DOHH2 (cell line): Measurements from ENCODE around the gene PRMT7.

Experiments used
- H3F3A ChIP-seq: fragments of 200-600 bp; sonication (generic), shearing (Covaris generic); 2 replicates; pipeline ENCODE4 v1.6.0; 2016; ENCODE audit warnings: antibody characterized with exemption, mild to moderate bottlenecking; ENCODE audit not compliant: control insufficient read depth, insufficient read depth
- H3K27ac ChIP-seq: fragments of 200-600 bp; sonication (generic); 2 replicates; pipeline ENCODE4 v1.5.1; 2014; ENCODE audit warnings: low read depth, mild to moderate bottlenecking, low read length, moderate library complexity
- H3K27me3 ChIP-seq: fragments of 200-600 bp; sonication (generic); 2 replicates; pipeline ENCODE4 v1.6.1; 2014; ENCODE audit warnings: mild to moderate bottlenecking, low read length, mixed read lengths; ENCODE audit not compliant: control insufficient read depth
- H3K36me3 ChIP-seq: fragments of 200-600 bp; sonication (generic); 2 replicates; pipeline ENCODE4 v1.6.1; 2014; ENCODE audit warnings: mild to moderate bottlenecking, low read length, moderate library complexity, mixed read lengths; ENCODE audit not compliant: control insufficient read depth
- H3K4me1 ChIP-seq: fragments of 200-600 bp; sonication (generic); 2 replicates; pipeline ENCODE4 v1.6.1; 2014; ENCODE audit warnings: mild to moderate bottlenecking, low read length, mixed read lengths; ENCODE audit not compliant: control insufficient read depth
- H3K4me2 ChIP-seq: fragments of 200-600 bp; sonication (generic); 2 replicates; pipeline ENCODE4 v1.6.0; 2014; ENCODE audit warnings: mild to moderate bottlenecking, low read length, moderate library complexity
- H3K4me3 ChIP-seq: fragments of 200-600 bp; sonication (generic); 2 replicates; pipeline ENCODE4 v1.5.1; 2014; ENCODE audit warnings: mild to moderate bottlenecking, low read length, mixed read lengths
- H3K79me2 ChIP-seq: fragments of 200-600 bp; sonication (generic); 2 replicates; pipeline ENCODE4 v1.6.1; 2014; ENCODE audit warnings: mild to moderate bottlenecking, low read length, mixed read lengths; ENCODE audit not compliant: control insufficient read depth
- H3K9me2 ChIP-seq: fragments of 200-600 bp; sonication (generic); replicated peaks from 2 replicates; pipeline ENCODE4 v1.6.1; 2014; ENCODE audit warnings: mild to moderate bottlenecking, low read length, mixed read lengths; ENCODE audit not compliant: control insufficient read depth
- H3K9me3 ChIP-seq: fragments of 200-600 bp; sonication (generic); 2 replicates; pipeline ENCODE4 v1.6.1; 2014; ENCODE audit warnings: antibody characterized with exemption, low read length, mixed read lengths; ENCODE audit not compliant: control insufficient read depth, insufficient read depth
- H4K20me1 ChIP-seq: fragments of 200-600 bp; sonication (generic); 2 replicates; pipeline ENCODE4 v1.6.0; 2014; ENCODE audit warnings: low read depth, mild to moderate bottlenecking, antibody characterized with exemption, low read length, moderate library complexity; ENCODE audit not compliant: control insufficient read depth, insufficient read depth
- EZH2phosphoT487 ChIP-seq: fragments of 200-600 bp; sonication (generic); IDR thresholded peaks from 2 replicates; pipeline ENCODE4 v1.6.1; 2017; ENCODE audit warnings: borderline replicate concordance, mild to moderate bottlenecking, antibody characterized with exemption, low read length, moderate library complexity, mixed read lengths
- TF ChIP-seq, protein P1 (sequence below): fragments of 200-600 bp; sonication (generic); IDR thresholded peaks from one replicate; pipeline ENCODE4 v1.5.1; 2014; ENCODE audit warnings: antibody characterized with exemption, mild to moderate bottlenecking, low read depth, low read length; ENCODE audit not compliant: poor library complexity, severe bottlenecking

Gene PRMT7

DNA sequence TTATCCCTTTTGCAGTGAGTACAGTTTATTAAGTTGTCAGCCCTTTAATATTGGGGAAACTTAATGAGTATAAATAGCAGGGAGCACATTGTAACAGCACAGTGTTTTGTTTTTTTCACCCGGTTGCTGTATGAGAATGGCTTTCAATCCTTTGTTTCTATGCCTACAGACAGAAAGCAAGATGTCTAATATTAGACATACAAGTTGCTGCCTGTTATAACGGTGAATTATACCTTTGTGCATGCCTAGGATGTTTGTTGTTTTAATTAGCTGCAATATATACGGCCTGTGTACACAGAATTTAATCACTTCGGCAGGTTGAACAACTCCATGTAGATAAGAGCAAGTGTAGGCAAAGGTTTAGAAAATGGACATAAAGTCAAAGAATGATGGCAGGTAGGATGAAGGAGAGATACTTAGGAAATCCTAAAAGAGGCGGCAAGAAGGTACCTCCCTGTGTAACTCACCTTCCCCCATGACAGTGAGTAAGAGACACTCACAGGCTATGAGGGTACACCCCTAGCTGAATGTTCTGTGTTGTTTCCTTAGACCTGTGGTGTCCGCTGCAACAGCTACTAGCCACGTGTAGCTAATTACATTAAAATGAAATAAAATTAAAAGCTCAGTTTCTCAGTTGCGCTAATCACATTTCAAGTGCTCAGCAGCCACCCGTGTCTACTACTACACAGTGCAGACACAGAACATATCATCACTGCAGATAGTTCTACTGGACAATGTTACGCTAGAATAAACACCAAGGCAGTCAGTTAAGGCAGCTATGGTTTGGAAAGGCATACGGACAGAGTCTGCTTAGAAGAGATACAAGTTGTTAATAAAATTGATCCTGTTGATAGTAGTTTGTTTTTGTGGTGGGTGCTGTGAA is 11.0 kb upstream of the PRMT7 start:
- Histone ChIP-seq H3K9me2 (no peaks in the 10 kb centered on the region), H3K4me1 (peaks cover 5% of the 10 kb centered on the region; the same call in 1 of the 2 replicates), H3F3A (peaks cover 20% of the 10 kb centered on the region), H3K27ac (no peak overlapping the region), H3K4me3 (no peak overlapping the region), H3K27me3 (no peaks in the 10 kb centered on the region), H3K79me2 (no peaks in the 10 kb centered on the region), H3K36me3 (peaks cover 92% of the 10 kb centered on the region), H3K4me2 (no peak overlapping the region), H4K20me1 (0 out of 2 replicates have a peak, but pooled peaks cover 2% of the 10 kb centered on the region), H3K9me3 (no peaks in the 10 kb centered on the region)
- TF ChIP-seq, protein P1, sequence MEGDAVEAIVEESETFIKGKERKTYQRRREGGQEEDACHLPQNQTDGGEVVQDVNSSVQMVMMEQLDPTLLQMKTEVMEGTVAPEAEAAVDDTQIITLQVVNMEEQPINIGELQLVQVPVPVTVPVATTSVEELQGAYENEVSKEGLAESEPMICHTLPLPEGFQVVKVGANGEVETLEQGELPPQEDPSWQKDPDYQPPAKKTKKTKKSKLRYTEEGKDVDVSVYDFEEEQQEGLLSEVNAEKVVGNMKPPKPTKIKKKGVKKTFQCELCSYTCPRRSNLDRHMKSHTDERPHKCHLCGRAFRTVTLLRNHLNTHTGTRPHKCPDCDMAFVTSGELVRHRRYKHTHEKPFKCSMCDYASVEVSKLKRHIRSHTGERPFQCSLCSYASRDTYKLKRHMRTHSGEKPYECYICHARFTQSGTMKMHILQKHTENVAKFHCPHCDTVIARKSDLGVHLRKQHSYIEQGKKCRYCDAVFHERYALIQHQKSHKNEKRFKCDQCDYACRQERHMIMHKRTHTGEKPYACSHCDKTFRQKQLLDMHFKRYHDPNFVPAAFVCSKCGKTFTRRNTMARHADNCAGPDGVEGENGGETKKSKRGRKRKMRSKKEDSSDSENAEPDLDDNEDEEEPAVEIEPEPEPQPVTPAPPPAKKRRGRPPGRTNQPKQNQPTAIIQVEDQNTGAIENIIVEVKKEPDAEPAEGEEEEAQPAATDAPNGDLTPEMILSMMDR = no peak
- no peak for TF ChIP-seq EZH2phosphoT487

DNA sequence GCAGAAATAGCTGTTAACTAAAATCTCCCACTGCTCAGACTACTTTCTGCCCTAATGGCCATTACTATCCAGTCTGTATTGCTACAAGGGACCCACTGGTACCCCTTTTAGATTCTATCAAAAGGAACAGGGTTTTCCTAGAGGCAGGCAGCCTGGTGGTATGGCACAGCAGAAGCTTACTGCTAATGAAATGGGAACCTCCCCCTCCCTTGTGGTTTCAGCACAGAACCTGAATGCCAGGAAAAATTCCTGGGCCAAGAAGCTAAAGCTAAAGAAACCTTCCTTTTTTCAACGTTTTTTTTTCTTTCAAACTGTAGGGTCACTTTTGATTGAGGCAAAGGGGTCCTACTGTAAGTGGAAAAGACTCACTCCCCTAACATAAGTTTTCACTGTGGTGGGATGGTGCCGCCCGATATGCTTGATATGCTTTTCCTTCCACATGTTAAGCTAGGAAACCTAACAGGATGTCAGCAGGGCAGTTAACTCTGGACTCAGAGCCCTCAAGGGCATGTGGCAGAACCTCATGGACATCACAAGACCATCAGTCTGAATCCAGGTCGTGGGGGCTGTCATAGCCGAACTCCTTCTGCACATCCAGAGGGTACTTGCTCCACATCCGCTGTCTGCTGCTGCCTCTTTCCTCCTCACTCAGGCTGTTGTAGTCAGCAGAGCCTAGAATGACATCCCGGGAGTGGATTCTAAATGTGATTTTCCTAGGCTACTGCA is 9.9 kb upstream of the PRMT7 start:
- H4K20me1 ChIP-seq = 0 out of 2 replicates have a peak, but pooled peaks cover 2% of the 10 kb centered on the region
- no peak overlapping the region for H3K4me3 ChIP-seq
- peaks cover 9% of the 10 kb centered on the region for H3K79me2 ChIP-seq
- no peak overlapping the region for H3K27ac ChIP-seq
- H3K9me2 ChIP-seq = no peaks in the 10 kb centered on the region
- H3K36me3 ChIP-seq = peaks cover 92% of the 10 kb centered on the region
- TF ChIP-seq, protein P1 = no peak
- TF ChIP-seq EZH2phosphoT487 = no peak
- peaks cover 5% of the 10 kb centered on the region; the same call in 1 of the 2 replicates for H3K4me1 ChIP-seq
- H3F3A ChIP-seq = peaks cover 20% of the 10 kb centered on the region
- H3K4me2 ChIP-seq = no peak overlapping the region
- H3K27me3 ChIP-seq = no peaks in the 10 kb centered on the region
- H3K9me3 ChIP-seq = no peaks in the 10 kb centered on the region

DNA sequence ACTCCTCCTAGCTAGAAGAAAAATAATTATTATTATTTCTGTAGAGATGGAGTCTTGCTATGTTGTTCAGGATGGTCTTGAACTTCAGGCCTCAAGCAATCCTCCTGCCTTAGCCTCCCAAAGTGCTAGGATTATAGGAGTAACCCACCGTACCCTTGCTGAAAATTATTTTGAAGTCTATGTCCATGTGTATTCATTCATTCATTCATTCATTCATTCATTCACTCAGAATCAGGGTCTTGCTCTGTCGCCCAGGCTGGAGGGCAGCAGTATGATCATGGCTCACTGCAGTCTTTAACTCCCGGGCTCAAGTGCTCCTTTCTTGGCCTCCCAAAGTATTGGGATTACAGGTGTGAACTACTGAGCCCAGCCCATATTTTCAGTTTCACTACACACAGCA is 4.2 kb upstream of the PRMT7 start:
- Histone ChIP-seq H3K4me2 (no peak overlapping the region), H3K79me2 (peaks cover 61% of the 10 kb centered on the region), H3K9me3 (no peaks in the 10 kb centered on the region), H3K27ac (no peak overlapping the region), H3K4me3 (no peak overlapping the region), H3K4me1 (peaks cover 15% of the 10 kb centered on the region), H4K20me1 (0 out of 2 replicates have a peak, but pooled peaks cover 2% of the 10 kb centered on the region), H3K9me2 (no peaks in the 10 kb centered on the region), H3K27me3 (no peaks in the 10 kb centered on the region), H3K36me3 (peaks cover 81% of the 10 kb centered on the region), H3F3A (peaks cover 15% of the 10 kb centered on the region)
- TF ChIP-seq EZH2phosphoT487 = no peak
